A549 (cell line): ENCODE data around the gene TNFSF13B. TPM values are rescaled to one million over a fixed set of nuclear protein-coding genes. Genes with fewer than 3 reads are reported as not detected.

Source experiments
- ATAC-seq, 2 experiments: fragments of 200-7000 bp in 1 of 2; fragments of >200 bp in 1 of 2; cut with Nextera tagmentation in 1 of 2; cut with Tn5 transposase in 1 of 2; 3 replicates each; pipeline versions ENCODE4 v1.8.0 to v1.9.1; 2018 to 2020; ENCODE audit warnings: mild to moderate bottlenecking in 1 of 2, moderate library complexity in 1 of 2
- CTCF ChIA-PET: fragments of 300-600 bp; sonication (Branson Sonifier 250); formaldehyde crosslinking; extraction: SDS; loops from one replicate; lab custom pipeline; 2021; ENCODE audit warnings: antibody characterized with exemption, inconsistent platforms; lab: Yijun Ruan, JAX
- POLR2A ChIA-PET: fragments of 350-600 bp; formaldehyde crosslinking; extraction: SDS; loops from one replicate; lab custom pipeline; 2021; ENCODE audit warnings: antibody characterized with exemption, inconsistent platforms; lab: Yijun Ruan, JAX
- DNase-seq, 2 experiments: peaks; one replicate each; pipeline versions ENCODE4 v3.0.0 to v3.0.0-alpha.2; 2011 to 2016; ENCODE audit warnings: low read depth in 1 of 2, low spot score in 1 of 2
- FAIRE-seq: peaks from 2 replicates; lab custom pipeline; 2011; peaks lifted over from hg19 to GRCh38; lab: Jason Lieb, UNC
- H3K27ac ChIP-seq, 2 experiments: fragments of >200 bp; sonication (Bioruptor Twin); formaldehyde crosslinking; 3 replicates each; pipeline ENCODE4 v1.5.1; 2016 to 2017
- H3K4me1 ChIP-seq: fragments of >200 bp; sonication (Bioruptor Twin); formaldehyde crosslinking; 3 replicates; pipeline ENCODE4 v1.6.1; 2016
- H3K4me2 ChIP-seq: fragments of >200 bp; sonication (Bioruptor Twin); formaldehyde crosslinking; 3 replicates; pipeline ENCODE4 v1.6.1; 2016
- H3K4me3 ChIP-seq: fragments of >200 bp; sonication (Bioruptor Twin); formaldehyde crosslinking; 3 replicates; pipeline ENCODE4 v1.5.1; 2016
- H3K9me3 ChIP-seq: fragments of >200 bp; sonication (Bioruptor Twin); formaldehyde crosslinking; 3 replicates; pipeline ENCODE4 v1.6.1; 2016
- BCL3 ChIP-seq: fragments of >200 bp; sonication (Bioruptor Twin); formaldehyde crosslinking; IDR thresholded peaks from 3 replicates; pipeline ENCODE4 v1.6.1; 2016
- BHLHE40 ChIP-seq: IDR thresholded peaks from 2 replicates; pipeline ENCODE4 v1.6.1; 2012; ENCODE audit warnings: low read depth, low read length, inconsistent platforms
- E2F6 ChIP-seq: IDR thresholded peaks from 2 replicates; pipeline ENCODE4 v1.6.1; 2012; ENCODE audit warnings: low read depth, borderline replicate concordance
- EHF ChIP-seq: fragments of 250-450 bp; sonication (Bioruptor Pico); IDR thresholded peaks from 2 replicates; pipeline ENCODE4 v1.5.0; 2020; ENCODE audit warnings: mild to moderate bottlenecking
- EHMT2 ChIP-seq: fragments of 200-600 bp; sonication (generic); IDR thresholded peaks from 2 replicates; pipeline ENCODE4 v1.6.1; 2016; ENCODE audit warnings: antibody characterized with exemption, low read depth, mild to moderate bottlenecking, moderate library complexity
- EP300 ChIP-seq, 2 experiments: fragments of >200 bp; sonication (Bioruptor Twin); formaldehyde crosslinking; IDR thresholded peaks; 2 replicates in 1 of 2; 3 replicates in 1 of 2; pipeline ENCODE4 v1.6.1; 2016 to 2017
- FOXS1 ChIP-seq: fragments of 250-450 bp; sonication (Bioruptor Pico); IDR thresholded peaks from 2 replicates; pipeline ENCODE4 v1.5.0; 2020; ENCODE audit warnings: mild to moderate bottlenecking, moderate library complexity
- HEYL ChIP-seq: fragments of 250-450 bp; sonication (Bioruptor Pico); IDR thresholded peaks from 2 replicates; pipeline ENCODE4 v1.8.0; 2021; ENCODE audit warnings: mild to moderate bottlenecking, moderate library complexity
- HOXB13 ChIP-seq: fragments of 250-450 bp; sonication (Bioruptor Pico); IDR thresholded peaks from 2 replicates; pipeline ENCODE4 v1.5.0; 2020; ENCODE audit warnings: low read depth, mild to moderate bottlenecking, moderate library complexity
- JUN ChIP-seq, 2 experiments: fragments of >200 bp; sonication (Bioruptor Twin); formaldehyde crosslinking; IDR thresholded peaks; 2 replicates in 1 of 2; 3 replicates in 1 of 2; pipeline ENCODE4 v1.6.1; 2016 to 2017
- JUNB ChIP-seq: fragments of >200 bp; sonication (Bioruptor Twin); formaldehyde crosslinking; IDR thresholded peaks from 2 replicates; pipeline ENCODE4 v1.6.1; 2016
- NFE2L2 ChIP-seq: fragments of 150-350 bp; conservative IDR thresholded peaks from 2 replicates; pipeline ENCODE4 v1.6.1; 2014; ENCODE audit warnings: low read length
- NPAS2 ChIP-seq: fragments of 250-450 bp; sonication (Bioruptor Pico); IDR thresholded peaks from 2 replicates; pipeline ENCODE4 v1.8.0; 2022; ENCODE audit warnings: mild to moderate bottlenecking, moderate library complexity, borderline replicate concordance
- NR3C1 ChIP-seq: fragments of >200 bp; sonication (Bioruptor Twin); formaldehyde crosslinking; IDR thresholded peaks from 3 replicates; pipeline ENCODE4 v1.6.1; 2017
- PHF8 ChIP-seq: fragments of 200-600 bp; sonication (generic); IDR thresholded peaks from 2 replicates; pipeline ENCODE4 v1.6.1; 2016; ENCODE audit warnings: low read depth, mild to moderate bottlenecking, antibody characterized with exemption, moderate library complexity, borderline replicate concordance
- POLR2AphosphoS2 ChIP-seq: conservative IDR thresholded peaks from 2 replicates; pipeline ENCODE4 v1.6.1; 2012; ENCODE audit warnings: low read length, improper control_type of control experiment, inconsistent platforms
- RAD21 ChIP-seq, 2 experiments: fragments of >200 bp in 1 of 2; sonication (Bioruptor Twin) in 1 of 2; formaldehyde crosslinking in 1 of 2; IDR thresholded peaks in 1 of 2; conservative IDR thresholded peaks in 1 of 2; 2 replicates in 1 of 2; 3 replicates in 1 of 2; pipeline ENCODE4 v1.6.1; 2012 to 2018; ENCODE audit warnings: inconsistent platforms in 1 of 2
- RARB ChIP-seq: fragments of 250-450 bp; sonication (Bioruptor Pico); IDR thresholded peaks from 2 replicates; pipeline ENCODE4 v1.8.0; 2021; ENCODE audit warnings: mild to moderate bottlenecking, moderate library complexity
- RCOR1 ChIP-seq: fragments of 150-350 bp; IDR thresholded peaks from 2 replicates; pipeline ENCODE4 v1.6.1; 2014; ENCODE audit warnings: antibody characterized with exemption, low read length, low read depth
- RNF2 ChIP-seq: fragments of 200-600 bp; sonication (generic); IDR thresholded peaks from 2 replicates; pipeline ENCODE4 v1.6.1; 2016; ENCODE audit warnings: low read depth, mild to moderate bottlenecking, antibody characterized with exemption, moderate library complexity, borderline replicate concordance
- USF2 ChIP-seq: fragments of 450-650 bp; IDR thresholded peaks from 2 replicates; pipeline ENCODE4 v1.6.1; 2014; ENCODE audit warnings: antibody characterized with exemption
- ZFP36 ChIP-seq: fragments of 450-650 bp; IDR thresholded peaks from 2 replicates; pipeline ENCODE4 v1.6.1; 2014; ENCODE audit warnings: borderline replicate concordance; ENCODE audit not compliant: partially characterized antibody
- ZSCAN20 ChIP-seq: fragments of 250-450 bp; sonication (Bioruptor Pico); IDR thresholded peaks from 2 replicates; pipeline ENCODE4 v1.8.0; 2022; ENCODE audit warnings: mild to moderate bottlenecking, moderate library complexity
- WGBS: methylation state at CpG from one replicate; pipeline ENCODE4 v1.1.6; 2017; ENCODE audit errors: missing lambda C conversion rate; 5-methylcytosine and 5-hydroxymethylcytosine counted together
- polyA plus RNA-seq, 4 experiments: library from polyadenylated mRNA; depleted of rRNA in 3 of 4; stranded (reverse); fragments of >200 nt; fragmentation: RNase III in 1 of 4; extraction: RNeasy Plus Mini Kit Qiagen cat#74134 plus additional on column Dnase treatment in 1 of 4; gene quantifications; 2 replicates in 3 of 4; 3 replicates in 1 of 4; pipeline ENCODE4 v1.2.3, GENCODE V29; 2011 to 2017

The TNFSF13B gene
- polyA plus RNA-seq, 2 of the 4 experiments (the other 2 are of a cell fraction): 0.13 to 0.22 TPM

GRCh38 chr13:108273429-108274118 is 4.1 kb downstream of the TNFSF13B start:
- Histone ChIP-seq H3K9me3 (no peaks in the 10 kb centered on the region), H3K4me2 (no peak overlapping the region), H3K27ac (no peak overlapping the region), H3K4me1 (peaks cover 4% of the 10 kb centered on the region; the same call in 1 of the 3 replicates), H3K4me3 (no peak overlapping the region)
- ATAC-seq (no peak), FAIRE-seq (no peak), DNase-seq (no peak)
- no peak for TF ChIP-seq RCOR1
- no peak for TF ChIP-seq RAD21 (conservative IDR thresholded peaks at IDR 0.05 in 1 of 2, IDR thresholded peaks at IDR 0.05 in 1 of 2)
- 59% methylated on average over 5 of the region's 5 CpGs for WGBS
- ChIA-PET POLR2A (no interaction called here), CTCF (no interaction called here)

GRCh38 chr13:108274718-108275117 is 5.2 kb downstream of the TNFSF13B start:
- FAIRE-seq: no peak
- TF ChIP-seq FOXS1 (CRISPR knock-in tag) (no peak), JUNB (no peak), BHLHE40 (no peak), ZSCAN20 (CRISPR knock-in tag) (no peak), EHMT2 (no peak), PHF8 (no peak), HOXB13 (no peak), EHF (CRISPR knock-in tag) (no peak), NPAS2 (no peak), RNF2 (no peak)
- POLR2A ChIA-PET: no interaction called here
- Histone ChIP-seq H3K9me3 (no peaks in the 10 kb centered on the region), H3K4me2 (no peak overlapping the region), H3K27ac (no peak overlapping the region), H3K4me1 (peaks cover 4% of the 10 kb centered on the region; the same call in 1 of the 3 replicates), H3K4me3 (no peak overlapping the region)
- CTCF ChIA-PET: no interaction called here
- DNase-seq: no peak
- no peak for ATAC-seq

- Histone ChIP-seq H3K4me3 (no peak overlapping the region), H3K4me2 (no peak overlapping the region), H3K27ac (no peak overlapping the region), H3K9me3 (no peaks in the 10 kb centered on the region), H3K4me1 (peaks cover 4% of the 10 kb centered on the region; the same call in 1 of the 3 replicates)
- POLR2A ChIA-PET: no interaction called here
- WGBS: 41% methylated on average over 6 of the region's 6 CpGs
- ATAC-seq: no peak
- FAIRE-seq: no peak
- CTCF ChIA-PET: no interaction called here
- TF ChIP-seq HEYL (no peak), ZFP36 (no peak), JUN (IDR thresholded peaks at IDR 0.05) (no peak), ZSCAN20 (CRISPR knock-in tag) (no peak), RARB (no peak), BCL3 (no peak), POLR2AphosphoS2 (no peak), E2F6 (no peak), NFE2L2 (no peak), USF2 (no peak), EP300 (IDR thresholded peaks at IDR 0.05) (no peak), NR3C1 (no peak)
- TF ChIP-seq, all 56 proteins: peak for 0
- DNase-seq: no peak
Measured at GRCh38 chr13:108276060-108276459, 6.5 kb downstream of the TNFSF13B start.
